HG03095 (cell line): ENCODE measurements around the gene ADGRV1.
A peak's percentile ranks its signal among the peaks of the same experiment; 100 is the strongest.
"Not testable (repeated sequence)": the region's sequence is repeated elsewhere in the genome, so short reads cannot be mapped to it uniquely, and the experiment has no call there.

Experiments
- ATAC-seq: cut with Tn5 transposase; IDR thresholded peaks from one replicate; pipeline ENCODE4 v1.9.1; 2021; ENCODE audit warnings: moderate library complexity; ENCODE audit not compliant: unreplicated experiment

Gene ADGRV1

DNA sequence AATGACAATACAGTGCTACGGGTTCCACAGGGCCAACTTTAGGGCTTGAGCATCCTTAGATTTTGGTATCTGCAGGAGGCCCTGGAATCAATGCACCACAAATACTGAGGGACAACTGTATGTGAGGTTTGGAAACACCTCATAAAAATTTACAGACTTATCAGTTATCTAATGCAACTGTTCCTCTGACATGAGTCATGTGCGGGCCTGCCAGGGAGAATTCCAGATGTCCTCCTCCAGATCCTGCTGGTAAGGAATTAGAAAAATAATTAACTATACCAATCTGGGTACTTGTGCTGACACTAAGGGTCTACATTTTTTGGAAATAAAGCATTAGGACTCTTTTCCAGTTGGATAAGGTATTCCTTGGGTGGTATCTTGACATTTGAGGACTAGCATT lies 491.2 kb downstream of the ADGRV1 start:
- ATAC-seq: no peak

DNA sequence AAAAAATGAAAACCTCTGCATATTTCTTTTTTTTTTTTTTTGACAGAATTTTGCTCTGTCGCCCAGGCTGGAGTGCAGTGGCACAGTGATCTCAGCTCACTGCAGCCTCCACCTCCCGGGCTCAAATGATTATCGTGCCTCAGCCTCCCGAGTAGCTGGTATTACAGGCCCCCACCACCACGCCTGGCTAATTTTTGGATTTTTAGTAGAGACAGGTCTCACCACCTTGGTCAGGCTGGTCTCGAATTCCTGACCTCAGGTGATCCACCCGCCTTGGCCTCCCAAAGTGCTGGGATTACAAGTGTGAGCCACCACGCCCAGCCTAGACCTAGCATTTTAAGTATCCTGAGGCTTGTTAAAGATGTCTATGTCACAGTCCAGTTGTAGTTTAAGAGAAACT lies 493.8 kb downstream of the ADGRV1 start:
- not testable (repeated sequence) for ATAC-seq

DNA sequence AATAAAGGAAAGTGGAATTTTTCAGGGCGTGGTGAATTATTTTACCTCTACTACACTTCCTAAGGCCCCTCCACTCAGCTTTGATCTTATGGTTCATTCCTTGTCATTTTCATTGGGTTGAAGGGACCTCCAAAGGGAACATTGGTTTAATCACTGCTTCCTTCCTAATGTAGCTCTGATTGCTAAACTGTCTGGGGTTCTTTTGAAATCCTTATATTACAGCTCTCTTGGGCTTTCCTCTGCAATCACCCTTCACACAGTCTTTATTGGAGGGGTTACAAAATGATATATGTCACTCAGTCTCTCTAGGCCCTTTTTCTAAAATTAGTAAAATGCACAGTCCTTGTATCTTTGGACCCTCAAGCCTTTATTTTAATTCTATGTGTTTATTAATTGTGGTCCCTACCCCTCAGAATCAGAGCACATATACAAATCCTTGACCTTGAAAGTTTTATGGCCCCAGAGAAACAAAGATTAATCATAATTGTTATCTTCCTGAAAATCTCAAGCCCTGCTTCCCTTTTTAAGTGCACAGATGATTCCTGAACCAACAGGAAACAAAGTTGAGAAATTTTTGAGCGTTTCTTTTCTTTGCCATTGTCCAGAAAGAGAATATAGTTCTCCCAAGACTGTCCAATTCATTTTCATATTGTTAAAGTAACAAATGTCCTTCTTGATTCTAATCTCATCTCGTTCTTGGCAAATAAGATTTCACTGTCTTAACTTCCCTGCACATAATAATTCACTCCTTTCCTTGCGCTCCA lies 494.6 kb downstream of the ADGRV1 start:
- ATAC-seq: no peak

DNA sequence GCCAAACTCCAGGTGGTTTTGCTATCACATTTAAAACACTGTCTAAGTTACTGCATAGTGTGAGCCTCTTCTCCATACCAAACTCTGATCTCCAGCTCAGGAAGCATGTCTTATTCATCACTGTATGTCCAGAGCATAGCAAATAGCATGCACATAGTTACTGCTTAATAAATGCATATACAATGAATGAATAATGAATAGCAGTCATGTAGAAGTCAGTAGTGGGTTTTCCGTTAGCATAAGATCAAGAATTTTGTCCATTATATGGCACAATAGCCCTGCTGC lies 495.1 kb downstream of the ADGRV1 start:
- no peak for ATAC-seq

DNA sequence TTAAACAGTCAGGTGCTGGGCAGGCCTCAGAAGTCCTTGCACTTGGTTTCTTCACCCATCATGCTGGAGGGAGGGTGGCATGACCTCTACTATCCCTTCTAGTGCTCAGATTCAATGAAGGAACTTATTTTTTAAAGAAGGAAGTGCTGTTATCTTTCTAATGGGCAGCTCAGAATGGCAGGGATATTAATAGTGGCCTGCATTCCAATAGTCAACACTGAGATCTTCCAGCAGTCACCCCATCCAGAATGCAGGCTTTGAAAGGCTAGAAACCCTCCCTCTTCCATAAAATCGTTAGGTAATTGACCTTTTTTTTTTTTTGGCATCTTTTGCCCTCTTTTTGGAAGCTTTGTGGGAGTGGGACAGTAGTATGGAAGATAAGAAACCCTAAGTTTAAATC lies 499.6 kb downstream of the ADGRV1 start:
- no peak for ATAC-seq

DNA sequence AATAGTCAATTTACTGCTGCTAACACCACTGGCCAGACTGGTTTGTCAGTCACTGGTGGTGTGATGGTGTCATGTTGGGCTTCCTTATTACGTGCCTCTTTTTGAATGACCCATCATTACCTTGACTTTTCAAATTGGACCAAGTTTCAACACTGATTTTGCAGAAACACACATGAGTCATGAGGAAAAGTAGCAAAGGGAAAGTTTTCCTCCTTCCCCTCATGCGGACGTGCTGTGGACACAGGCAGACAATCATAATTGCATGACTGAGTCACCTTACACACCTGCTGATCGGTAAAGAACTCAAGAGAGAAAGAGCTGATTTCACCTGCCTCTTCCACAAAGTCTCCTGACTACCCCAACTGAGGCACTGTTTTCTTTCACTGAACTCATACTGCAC lies 500.0 kb downstream of the ADGRV1 start:
- ATAC-seq: no peak

DNA sequence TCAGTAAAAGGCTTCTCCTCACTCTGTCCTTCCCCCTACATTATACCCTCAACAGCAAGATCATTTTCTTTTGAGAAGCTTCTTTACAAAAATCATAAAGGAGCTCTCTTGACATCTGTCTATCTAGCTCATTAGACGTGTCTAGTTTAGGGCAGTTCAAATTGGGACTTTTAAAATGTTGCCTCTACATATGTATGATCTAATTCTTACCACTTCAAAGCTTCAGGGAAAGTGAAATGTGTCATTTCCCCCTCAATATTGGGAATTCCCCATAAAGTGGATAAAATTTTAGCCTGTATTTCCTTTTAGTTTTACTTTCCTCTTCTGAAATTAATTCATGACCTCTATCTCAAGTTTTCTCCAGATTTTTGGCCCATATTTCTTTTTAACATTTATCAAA lies 500.8 kb downstream of the ADGRV1 start:
- peak; percentile 89 for ATAC-seq

DNA sequence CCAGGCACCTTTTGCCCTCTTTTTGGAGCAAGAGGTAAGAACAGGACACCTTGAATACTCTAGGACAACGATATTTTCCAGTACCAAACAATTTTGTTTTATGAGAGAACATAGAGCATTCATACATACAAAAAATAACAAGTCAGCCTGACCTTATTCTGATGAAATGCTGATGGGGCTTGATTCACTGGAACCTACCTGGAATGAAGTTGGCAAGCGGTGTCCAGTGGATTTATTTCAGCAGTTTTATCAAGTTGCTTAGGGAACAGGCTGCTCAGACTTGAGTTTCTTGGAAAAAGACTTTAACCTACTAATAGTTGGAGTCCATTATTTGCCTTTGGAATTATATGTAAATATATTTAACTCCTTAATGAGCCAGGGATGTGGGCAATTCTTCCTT lies 502.5 kb downstream of the ADGRV1 start:
- no peak for ATAC-seq

DNA sequence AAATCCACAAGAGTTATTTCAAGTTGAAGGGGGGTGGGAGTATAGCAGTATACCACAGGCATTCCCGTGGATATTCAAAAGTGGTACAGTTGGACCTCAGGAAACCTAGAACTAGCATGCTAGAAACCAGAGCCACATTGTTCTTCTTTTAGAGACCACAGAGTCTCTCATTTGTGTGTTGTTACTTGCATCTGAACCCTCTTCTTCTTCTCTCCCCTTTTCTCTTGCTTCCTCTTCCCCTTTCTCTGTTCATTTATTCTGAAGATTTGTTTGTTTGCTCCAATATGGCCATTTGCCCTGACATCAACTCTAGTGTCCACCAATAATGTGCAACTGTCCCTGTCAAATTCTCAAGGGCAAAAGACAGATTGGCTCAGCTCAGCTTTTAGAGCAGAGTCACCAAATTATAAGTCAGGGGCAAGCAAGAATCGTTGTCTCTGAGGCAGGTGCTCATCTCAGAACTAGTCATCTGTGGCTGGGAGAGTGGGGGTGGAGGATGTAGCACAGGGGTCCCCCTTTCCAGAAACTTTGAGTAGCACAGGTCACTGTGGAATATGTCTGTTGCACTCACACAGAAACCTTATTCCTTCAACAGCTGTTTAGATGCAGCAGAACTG lies 503.5 kb downstream of the ADGRV1 start:
- ATAC-seq: no peak

DNA sequence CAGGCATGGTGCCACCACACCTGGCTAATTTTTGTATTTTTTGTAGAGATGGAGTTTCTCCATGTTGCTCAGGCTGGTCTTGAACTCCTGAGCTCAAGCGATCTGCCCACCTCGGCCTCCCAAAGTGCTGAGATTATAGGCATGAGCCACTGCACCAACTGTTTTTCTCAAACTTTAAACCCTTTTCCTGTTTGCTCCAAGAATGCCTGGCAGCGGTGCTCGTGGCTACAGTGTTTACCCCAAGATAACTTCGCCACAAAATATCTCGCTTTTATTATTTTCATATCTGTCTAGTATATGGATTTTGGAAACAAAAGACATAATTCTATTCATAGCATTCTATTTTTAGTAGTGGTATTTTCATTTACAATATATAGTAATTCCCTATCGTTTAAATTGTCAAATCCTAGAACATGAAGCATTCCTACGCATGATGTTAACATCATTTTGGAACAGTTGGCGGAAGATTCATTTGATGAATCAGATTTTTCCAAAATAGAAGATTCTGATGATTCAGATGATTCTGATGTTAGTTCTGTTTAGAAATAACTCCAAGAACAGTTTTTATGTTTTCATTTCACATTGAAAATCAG lies 504.6 kb downstream of the ADGRV1 start:
- ATAC-seq: not testable (repeated sequence)

DNA sequence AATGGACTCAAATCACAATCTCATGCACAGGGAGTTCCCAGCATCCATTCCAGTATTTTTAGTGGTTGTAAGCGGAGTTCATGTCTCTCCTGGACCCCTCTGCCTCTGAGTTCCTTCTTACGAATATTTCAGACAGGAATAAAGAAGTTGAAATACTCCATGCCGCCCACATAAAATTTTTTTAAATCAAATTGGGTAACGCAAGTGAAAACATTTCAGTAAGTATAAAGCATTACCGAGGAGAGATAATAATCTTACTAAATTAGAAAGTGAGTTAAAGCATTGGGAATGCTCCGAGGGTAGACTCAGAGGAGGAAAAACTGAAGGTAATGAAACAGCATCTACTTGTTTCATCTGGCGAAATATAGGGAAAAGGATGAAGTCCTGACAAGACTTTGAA lies 506.9 kb downstream of the ADGRV1 start:
- no peak for ATAC-seq

DNA sequence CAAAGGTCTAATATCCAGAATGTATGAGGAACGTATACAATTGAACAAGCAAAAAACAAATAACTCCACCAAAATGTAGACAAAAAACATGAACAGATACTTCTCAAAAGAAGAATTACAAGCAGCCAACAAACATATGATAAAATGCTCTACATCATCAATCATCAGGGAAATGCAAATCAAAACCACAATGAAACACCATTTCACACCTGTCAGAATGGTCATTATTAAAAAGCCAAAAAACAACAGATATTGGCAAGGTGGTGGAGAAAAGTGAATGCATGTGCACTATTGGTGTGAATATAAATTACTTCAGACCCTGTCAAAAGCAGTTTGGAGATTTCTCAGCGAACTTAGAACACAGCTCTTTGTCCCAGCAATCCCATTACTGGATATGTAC lies 510.8 kb downstream of the ADGRV1 start:
- no peak for ATAC-seq

DNA sequence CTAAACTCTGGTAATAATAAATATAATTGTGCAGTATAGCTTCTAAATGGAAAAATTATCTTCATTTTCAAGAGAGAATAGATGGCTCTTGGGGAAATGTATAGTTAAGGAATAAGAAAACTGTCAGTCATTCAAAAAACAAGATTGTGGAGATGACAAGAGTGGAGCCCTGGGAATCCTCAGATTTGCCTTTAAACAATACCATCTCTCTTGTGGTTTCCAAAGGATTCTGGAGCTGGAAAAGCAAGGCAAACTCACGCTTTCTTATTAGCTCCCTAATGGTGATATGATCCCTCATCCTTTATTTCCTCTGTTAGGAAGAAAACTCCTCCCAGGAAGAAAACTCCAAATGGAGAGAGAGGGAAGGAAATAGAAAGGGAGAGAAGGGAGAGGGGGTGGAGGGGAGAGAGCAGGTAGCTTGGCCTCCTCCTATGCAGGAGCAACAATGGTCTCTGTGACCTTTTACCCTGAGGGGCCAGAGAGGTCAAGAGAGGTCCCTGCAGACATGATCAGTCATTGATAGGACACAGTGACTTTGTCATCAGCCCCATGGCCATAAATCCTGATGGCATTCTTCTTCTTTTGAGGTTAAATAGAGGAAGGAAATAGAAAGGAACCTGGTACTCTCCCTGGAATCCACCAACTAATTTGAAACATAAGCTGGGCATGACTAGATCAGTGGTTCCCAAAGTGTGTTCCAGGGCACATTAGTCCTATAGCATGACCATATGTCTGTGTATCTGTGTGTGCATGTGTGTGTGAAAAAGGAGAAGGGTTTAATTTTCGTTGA lies 512.4 kb downstream of the ADGRV1 start:
- ATAC-seq: no peak

DNA sequence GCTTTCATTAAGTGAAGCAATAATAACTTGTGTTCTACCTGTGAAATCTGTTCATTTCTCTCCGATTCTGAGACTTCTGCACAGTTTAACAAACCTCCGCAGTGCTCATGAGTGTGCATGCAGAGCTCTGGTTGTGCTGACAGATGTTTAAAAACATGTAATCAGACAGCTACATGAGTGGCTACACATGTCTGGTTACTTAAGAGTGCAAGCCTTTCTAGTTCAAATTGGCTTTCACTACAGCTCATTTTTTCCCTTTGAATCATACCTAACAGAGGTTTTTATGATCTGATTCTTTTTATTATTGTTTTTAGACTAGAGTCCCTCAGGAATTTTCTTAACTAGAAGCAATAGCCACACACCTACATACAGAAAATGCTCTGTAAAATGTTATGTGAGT lies 514.3 kb downstream of the ADGRV1 start:
- no peak for ATAC-seq

DNA sequence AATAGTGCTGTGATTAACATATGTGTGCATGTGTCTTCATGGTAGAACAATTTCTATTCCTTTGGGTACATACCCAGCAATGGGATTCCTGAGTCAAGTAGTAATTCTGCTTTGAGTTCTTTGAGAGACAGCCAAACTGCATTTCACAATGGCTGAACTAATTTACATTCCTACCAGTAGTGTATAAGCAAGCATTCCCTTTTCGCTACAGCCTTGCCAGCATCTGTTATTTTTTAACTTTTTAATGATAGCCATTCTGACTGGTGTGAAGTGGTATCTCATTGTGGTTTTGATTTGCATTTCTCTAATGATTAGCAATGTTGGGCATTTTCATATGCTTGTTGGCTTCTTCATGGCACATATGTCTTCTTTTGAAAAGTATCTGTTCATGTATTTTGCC lies 516.0 kb downstream of the ADGRV1 start:
- ATAC-seq: no peak

DNA sequence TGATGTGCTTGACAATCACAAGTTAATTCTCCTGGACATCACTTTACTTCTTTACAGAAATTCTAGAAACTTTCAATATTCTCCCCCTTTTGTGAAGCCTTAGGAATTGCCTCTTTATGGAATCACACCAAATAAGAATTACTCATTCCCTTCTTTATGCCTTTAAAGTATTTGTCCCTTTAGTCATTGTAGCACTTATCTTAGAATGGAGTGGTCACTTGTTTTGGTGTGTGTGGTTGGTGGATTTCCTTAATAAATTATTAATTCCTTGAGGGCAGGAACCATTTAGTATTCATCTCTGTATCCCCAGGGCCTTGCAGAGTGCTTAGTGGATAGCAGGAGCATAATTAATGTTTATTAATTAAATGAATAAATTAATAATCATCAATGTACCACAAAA lies 517.5 kb downstream of the ADGRV1 start:
- no peak for ATAC-seq

DNA sequence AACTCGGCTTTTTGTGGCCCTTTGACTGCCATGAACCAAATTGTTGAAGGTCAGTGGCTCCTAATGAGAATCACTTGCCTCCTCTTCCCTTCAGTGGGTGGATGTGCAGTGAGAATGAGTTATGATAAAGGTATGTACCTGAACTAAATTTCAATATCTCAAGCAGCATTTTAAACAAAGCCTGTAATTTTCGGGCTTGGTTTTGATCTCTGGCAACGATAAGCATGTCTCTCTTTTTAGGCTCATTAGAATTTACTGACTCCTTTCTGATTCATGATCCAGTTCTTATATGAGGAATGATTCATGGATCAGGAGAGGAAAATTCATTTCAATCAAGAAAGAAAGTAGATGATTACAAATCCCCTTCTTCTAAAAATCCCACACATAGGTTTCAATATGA lies 519.0 kb downstream of the ADGRV1 start:
- ATAC-seq: no peak

DNA sequence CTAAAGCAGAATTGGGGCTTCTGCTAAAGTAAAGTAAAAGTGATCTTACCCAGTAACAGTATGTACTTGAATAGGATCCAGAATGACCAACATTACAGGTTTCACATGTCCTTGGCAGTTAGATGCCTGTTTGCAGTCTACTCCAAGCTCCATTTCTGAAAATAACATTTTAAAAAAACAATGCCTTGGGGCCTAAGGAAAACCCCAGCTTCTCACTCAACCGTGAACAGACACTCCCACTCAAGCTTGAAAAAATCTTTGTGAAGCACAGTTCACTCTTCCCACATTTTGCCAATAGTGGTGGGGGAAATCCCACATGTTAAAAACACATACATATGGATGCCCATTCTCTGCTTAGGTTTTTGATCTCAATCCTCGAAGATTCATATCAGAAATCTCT lies 520.4 kb downstream of the ADGRV1 start:
- no peak for ATAC-seq

DNA sequence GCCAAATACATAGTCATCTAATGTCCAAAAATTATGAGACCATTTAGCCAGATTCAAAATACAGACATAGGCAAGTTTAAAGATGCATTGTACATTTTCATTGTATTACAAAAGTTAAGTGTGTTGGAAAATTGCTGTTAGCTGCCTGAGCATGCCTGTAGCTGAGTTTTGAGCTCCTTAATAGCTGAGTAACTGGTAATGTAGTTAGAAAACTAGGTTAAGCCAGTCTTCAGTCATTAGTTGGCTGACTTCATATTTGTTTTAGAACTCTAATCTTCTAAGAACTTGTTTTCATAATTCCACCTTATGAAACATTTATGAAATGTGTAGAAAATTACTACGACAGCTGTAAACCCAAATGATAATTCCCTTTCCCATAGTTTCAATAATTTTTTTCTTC lies 531.2 kb downstream of the ADGRV1 start:
- no peak for ATAC-seq

DNA sequence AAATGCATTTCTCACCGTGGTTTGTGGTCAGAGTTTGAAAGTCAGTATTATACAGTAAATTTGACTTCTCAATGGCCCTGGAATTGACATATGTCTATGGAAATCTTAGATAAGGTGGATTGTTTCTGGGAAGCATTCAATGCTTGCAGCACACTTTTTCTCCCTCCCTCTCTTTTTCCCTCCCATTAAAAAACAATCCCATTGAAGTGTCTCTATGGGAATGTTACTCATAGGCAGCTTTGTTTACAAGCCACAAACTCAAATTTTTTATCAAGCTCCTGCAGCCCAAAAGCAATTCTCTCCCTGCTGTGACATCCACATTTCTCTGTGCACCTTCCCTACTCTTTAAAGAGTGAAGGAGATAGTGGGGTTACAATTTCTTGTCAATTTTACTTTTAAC lies 532.4 kb downstream of the ADGRV1 start:
- ATAC-seq: no peak

DNA sequence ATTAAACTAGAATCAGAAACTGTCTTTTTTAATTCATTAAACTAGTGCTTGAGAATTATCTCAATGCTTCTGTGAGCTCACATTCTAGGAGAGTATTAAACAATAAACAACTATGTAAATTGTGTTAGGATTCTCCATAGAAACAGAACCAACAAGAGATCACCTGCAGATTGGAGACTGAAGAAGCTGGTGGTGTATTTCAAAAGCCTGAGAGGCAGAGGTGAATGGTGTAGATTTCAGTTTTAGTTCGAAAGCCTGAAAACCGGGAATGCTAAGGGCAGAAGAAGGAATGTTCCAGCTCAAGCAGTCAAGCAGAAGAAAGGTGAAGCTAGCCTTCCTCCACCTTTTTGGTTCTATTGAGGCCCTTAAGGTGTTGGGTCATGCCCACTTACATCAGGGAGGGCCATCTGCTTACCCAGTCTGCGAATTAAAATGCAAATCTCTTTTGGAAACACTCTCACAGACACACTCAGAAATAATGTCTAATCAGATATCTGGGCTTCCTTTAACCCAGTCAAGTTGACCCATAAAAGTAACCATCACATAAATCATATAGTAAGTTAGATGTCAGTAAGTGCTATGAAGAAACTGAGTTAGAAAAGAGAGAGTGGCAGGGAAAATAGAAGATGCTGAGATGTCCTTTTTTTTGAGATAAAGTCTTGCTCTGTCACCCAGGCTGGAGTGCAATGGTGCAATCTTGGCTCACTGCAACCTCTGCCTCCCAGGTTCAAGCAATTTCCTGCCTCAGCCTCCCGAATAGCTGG lies 533.1 kb downstream of the ADGRV1 start:
- no peak for ATAC-seq
